GM12878 (cell line): Measurements from ENCODE around the gene HOXB3. TPM values are rescaled to one million over a fixed set of nuclear protein-coding genes. Genes with fewer than 3 reads are reported as not detected.

Source experiments
- ATAC-seq: fragments of 200-7000 bp; cut with Tn5 transposase; 3 replicates; pipeline ENCODE4 v1.9.1; 2020; ENCODE audit warnings: mild to moderate bottlenecking, moderate library complexity
- BruUV-seq: library from RNA; stranded (reverse); fragments of 400-500 nt; replicated peaks from 2 replicates; lab custom pipeline; 2021; lab: Mats Ljungman, UMichigan
- CTCF ChIA-PET: fragments of 300-600 bp; sonication (Branson Sonifier 250); formaldehyde crosslinking; extraction: SDS; loops from one replicate; lab custom pipeline; 2021; ENCODE audit warnings: inconsistent platforms; lab: Yijun Ruan, JAX
- POLR2A ChIA-PET: fragments of 350-600 bp; formaldehyde crosslinking; extraction: SDS; loops from one replicate; lab custom pipeline; 2021; ENCODE audit warnings: inconsistent platforms; lab: Charles Lee
- RAD21 ChIA-PET: fragments of 300-600 bp; sonication (Branson Sonifier 250); formaldehyde crosslinking; loops from one replicate; lab custom pipeline; 2023; ENCODE audit warnings: antibody characterized with exemption; ENCODE audit not compliant: unreplicated experiment; lab: Charles Lee
- SMC1A ChIA-PET: fragments of 300-600 bp; sonication (Branson Sonifier 250); formaldehyde crosslinking; loops from one replicate; lab custom pipeline; 2023; ENCODE audit not compliant: unreplicated experiment, uncharacterized antibody; lab: Charles Lee
- DNase-seq: peaks from one replicate; pipeline ENCODE4 v3.0.0-alpha.2; 2011; ENCODE audit warnings: low read depth, low spot score
- FAIRE-seq: peaks from 3 replicates; lab custom pipeline; 2011; peaks lifted over from hg19 to GRCh38; lab: Jason Lieb, UNC
- H2AFZ ChIP-seq: 2 replicates; pipeline ENCODE4 v1.6.0; 2011; ENCODE audit warnings: low read depth, low read length, control low read depth; ENCODE audit not compliant: control insufficient read depth
- H3K27ac ChIP-seq: 2 replicates; pipeline ENCODE4 v1.5.1; 2011; ENCODE audit warnings: control low read depth; ENCODE audit not compliant: control insufficient read depth, insufficient read depth
- H3K27me3 ChIP-seq, 2 experiments: replicated peaks in 1 of 2; 2 replicates each; pipeline versions ENCODE4 v1.6.0 to v1.6.1; 2011; ENCODE audit warnings: low read length in 1 of 2; ENCODE audit not compliant: control insufficient read depth in 2 of 2, insufficient read depth in 2 of 2
- H3K36me3 ChIP-seq, 2 experiments: 2 replicates each; pipeline ENCODE4 v1.5.1; 2011; ENCODE audit warnings: low read length in 1 of 2; ENCODE audit not compliant: control insufficient read depth in 2 of 2, insufficient read depth in 2 of 2
- H3K4me1 ChIP-seq: 2 replicates; pipeline ENCODE4 v1.6.1; 2011; ENCODE audit warnings: mild to moderate bottlenecking, low read length, moderate library complexity, mixed read lengths; ENCODE audit not compliant: control insufficient read depth, insufficient read depth
- H3K4me2 ChIP-seq: 2 replicates; pipeline ENCODE4 v1.6.0; 2011; ENCODE audit warnings: control low read depth; ENCODE audit not compliant: control insufficient read depth, insufficient read depth
- H3K4me3 ChIP-seq: fragments of 200-600 bp; sonication (generic); 2 replicates; pipeline ENCODE4 v1.5.1; 2016
- H3K79me2 ChIP-seq: 2 replicates; pipeline ENCODE4 v1.6.0; 2011; ENCODE audit warnings: low read length; ENCODE audit not compliant: control insufficient read depth, insufficient read depth
- H3K9ac ChIP-seq: 2 replicates; pipeline ENCODE4 v1.8.0; 2011; ENCODE audit warnings: low read length, control low read depth, mixed read lengths; ENCODE audit not compliant: control insufficient read depth, insufficient read depth
- H3K9me3 ChIP-seq: replicated peaks from 3 replicates; pipeline ENCODE4 v1.5.1; 2011; ENCODE audit warnings: mild to moderate bottlenecking, low read length; ENCODE audit not compliant: control insufficient read depth, insufficient read depth
- H4K20me1 ChIP-seq: 2 replicates; pipeline ENCODE4 v1.6.0; 2011; ENCODE audit not compliant: control insufficient read depth, insufficient read depth
- BMI1 ChIP-seq: fragments of 450-650 bp; IDR thresholded peaks from 2 replicates; pipeline ENCODE4 v1.6.1; 2016; ENCODE audit warnings: mild to moderate bottlenecking, moderate library complexity, borderline replicate concordance
- FOXK2 ChIP-seq: fragments of 450-650 bp; IDR thresholded peaks from 2 replicates; pipeline ENCODE4 v1.6.1; 2017; ENCODE audit warnings: mild to moderate bottlenecking, moderate library complexity
- HDGF ChIP-seq: fragments of 450-650 bp; IDR thresholded peaks from 2 replicates; pipeline ENCODE4 v1.6.1; 2016; ENCODE audit warnings: antibody characterized with exemption
- NFYB ChIP-seq: IDR thresholded peaks from 2 replicates; pipeline ENCODE4 v1.6.1; 2011; ENCODE audit warnings: low read depth, mild to moderate bottlenecking, low read length, improper control_type of control experiment, moderate library complexity; ENCODE audit not compliant: insufficient read depth
- NR2C1 ChIP-seq: fragments of 450-650 bp; IDR thresholded peaks from 2 replicates; pipeline ENCODE4 v1.6.1; 2017; ENCODE audit warnings: antibody characterized with exemption, mild to moderate bottlenecking, moderate library complexity
- RFX5 ChIP-seq: IDR thresholded peaks from 2 replicates; pipeline ENCODE4 v1.6.1; 2011; ENCODE audit warnings: low read depth, low read length, improper control_type of control experiment
- SMARCA5 ChIP-seq: fragments of 450-650 bp; IDR thresholded peaks from 2 replicates; pipeline ENCODE4 v1.6.1; 2017; ENCODE audit warnings: mild to moderate bottlenecking
- SMC3 ChIP-seq: IDR thresholded peaks from 2 replicates; pipeline ENCODE4 v1.6.1; 2011; ENCODE audit warnings: low read length, improper control_type of control experiment, borderline replicate concordance
- SREBF1 ChIP-seq: IDR thresholded peaks from 2 replicates; pipeline ENCODE4 v1.6.1; 2012; ENCODE audit warnings: mild to moderate bottlenecking, low read length
- TCF3 ChIP-seq: IDR thresholded peaks from 2 replicates; pipeline ENCODE4 v1.6.1; 2012; ENCODE audit warnings: low read depth, mild to moderate bottlenecking, low read length, borderline replicate concordance; ENCODE audit not compliant: insufficient read depth
- WGBS: methylation state at CpG from one replicate; pipeline ENCODE4 v1.1.6; 2016; ENCODE audit warnings: low lambda C conversion rate; ENCODE audit not compliant: insufficient replicate concordance, insufficient coverage; ENCODE audit errors: missing lambda C conversion rate; 5-methylcytosine and 5-hydroxymethylcytosine counted together
- in situ Hi-C: fragments of 300-500 bp; cut with MboI; formaldehyde crosslinking; loops from 9 replicates; pipeline ENCODE4 v1.14.3; 2018; ENCODE audit warnings: mixed read lengths
- intact Hi-C: fragments of 100-400 bp; cut with micrococcal nuclease; formaldehyde crosslinking; loops from one replicate; pipeline ENCODE4 v1.14.2; 2022; ENCODE audit not compliant: unreplicated experiment
- polyA plus RNA-seq, 11 experiments: library from polyadenylated mRNA; depleted of rRNA in 4 of 11; unstranded in 6 of 11; stranded (reverse) in 5 of 11; fragments of >200 nt; fragmentation: Nextera tagmentation in 4 of 11; fragmentation: Illumina TruSeq in 1 of 11; extraction: Ambion mirVana in 4 of 11; extraction: Trizol in 1 of 11; gene quantifications; 1 replicate in 1 of 11; 2 replicates in 10 of 11; pipeline versions ENCODE4 v1.2.1 to v1.2.3, GENCODE V29; 2011 to 2016; ENCODE audit warnings: inconsistent platforms in 2 of 11, missing spikeins in 2 of 11, low read depth in 1 of 11
- total RNA-seq, 4 experiments: library from RNA; depleted of rRNA in 3 of 4; stranded (reverse); fragments of >200 nt in 3 of 4; fragmentation: Illumina TruSeq in 1 of 4; extraction: Trizol in 1 of 4; gene quantifications; 2 replicates each; pipeline versions ENCODE4 v1.2.1 to v1.2.3, GENCODE V29; 2013 to 2021
- TF ChIP-seq, protein P1 (sequence below): fragments of 450-650 bp; conservative IDR thresholded peaks from 2 replicates; pipeline ENCODE4 v1.6.1; 2017; ENCODE audit warnings: mild to moderate bottlenecking, moderate library complexity
- TF ChIP-seq, protein P2 (sequence below): IDR thresholded peaks from 2 replicates; pipeline ENCODE4 v1.6.1; 2012; ENCODE audit warnings: low read depth, low read length, improper control_type of control experiment
- TF ChIP-seq, protein P3 (sequence below): fragments of 450-650 bp; IDR thresholded peaks from 2 replicates; pipeline ENCODE4 v1.6.1; 2018; ENCODE audit warnings: mild to moderate bottlenecking, low read depth, moderate library complexity; ENCODE audit not compliant: partially characterized antibody
- TF ChIP-seq, protein P4 (sequence below): fragments of 450-650 bp; IDR thresholded peaks from 2 replicates; pipeline ENCODE4 v1.6.1; 2017; ENCODE audit warnings: antibody characterized with exemption, mild to moderate bottlenecking, moderate library complexity

The HOXB3 gene
- total and polyA plus RNA-seq, 10 of the 15 experiments (the other 5 are each of a cell fraction or from before 2014, with no cell fraction given): 0.19 to 7.7 (median 2.9) TPM

DNA sequence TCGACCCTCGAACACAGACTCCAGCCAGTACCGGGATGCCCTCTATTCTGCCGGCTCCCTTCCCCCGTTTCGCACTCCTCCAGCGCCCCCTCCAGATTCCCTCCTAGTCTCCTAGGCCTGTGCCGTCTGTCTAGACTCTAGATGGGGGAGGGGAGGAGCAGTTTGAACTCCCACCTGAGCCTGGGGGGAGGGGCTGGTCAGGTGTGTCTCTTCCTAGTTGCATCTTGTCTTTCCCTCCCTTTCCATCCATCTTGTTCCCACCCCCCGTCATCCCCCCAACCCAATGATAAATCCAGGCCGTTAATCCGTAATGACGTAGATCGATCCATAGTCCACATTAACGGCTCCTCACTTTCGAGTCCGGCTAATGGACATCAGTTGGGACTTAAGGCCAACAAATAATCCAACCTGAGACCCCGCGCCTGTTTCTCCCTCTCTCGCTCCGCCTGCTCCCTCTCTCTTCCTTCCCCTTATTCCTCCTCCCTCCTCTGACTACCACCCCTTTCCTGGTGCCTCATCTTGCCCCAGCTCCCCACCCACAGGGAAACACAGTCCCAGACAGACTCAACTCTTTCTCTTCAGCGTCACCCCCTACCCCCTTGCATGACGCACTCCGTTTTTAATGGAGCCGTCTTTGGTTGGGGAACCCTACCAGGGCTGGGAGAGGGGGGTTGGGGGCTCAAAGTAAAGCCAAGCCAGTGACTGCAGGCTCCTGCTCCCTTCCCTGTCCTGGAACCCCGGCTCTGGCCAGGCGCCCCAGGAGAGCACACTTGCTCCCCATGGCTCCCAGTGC is 6.9 kb upstream of the HOXB3 start:
- WGBS: 7% methylated on average over 23 of the region's 26 CpGs
- ATAC-seq: peak; percentile 4; the same call in 2 of the 3 replicates
- Histone ChIP-seq H3K27ac (no peak overlapping the region), H3K4me2 (peak overlapping the region; percentile 66), H3K27me3 (peaks cover 13 to 50% of the 10 kb centered on the region in 2 experiments), H3K4me1 (peaks cover 10% of the 10 kb centered on the region), H3K79me2 (no peaks in the 10 kb centered on the region), H3K36me3 (no peaks in the 10 kb centered on the region), H4K20me1 (no peaks in the 10 kb centered on the region), H2AFZ (peak overlapping the region; percentile 71; the same call in 1 of the 2 replicates), H3K9me3 (no peaks in the 10 kb centered on the region), H3K9ac (no peak overlapping the region), H3K4me3 (peak overlapping the region; percentile 79)
- no peak for FAIRE-seq
- POLR2A ChIA-PET: interaction anchor here (0.5 kb wide), 1 partner anchor 86 kb away, joined by 5 read pairs; no protein-coding TSS in a partner anchor
- intact Hi-C loops: no loop called here
- BruUV-seq: no TSS peak
- CTCF ChIA-PET: interaction anchor here (0.5 kb wide), 1 partner anchor 522 kb away, joined by 3 read pairs; no protein-coding TSS in a partner anchor
- in situ Hi-C loops: loop anchor here (5.0 kb wide), 1 partner anchor 335 kb away; no protein-coding TSS in a partner anchor
- RAD21 ChIA-PET: no interaction called here
- SMC1A ChIA-PET: interaction anchor here (1.0 kb wide), 2 partner anchors 84 to 323 kb away, joined by 3 to 4 read pairs; no protein-coding TSS in a partner anchor
- DNase-seq: no peak
- TF ChIP-seq, protein P1, sequence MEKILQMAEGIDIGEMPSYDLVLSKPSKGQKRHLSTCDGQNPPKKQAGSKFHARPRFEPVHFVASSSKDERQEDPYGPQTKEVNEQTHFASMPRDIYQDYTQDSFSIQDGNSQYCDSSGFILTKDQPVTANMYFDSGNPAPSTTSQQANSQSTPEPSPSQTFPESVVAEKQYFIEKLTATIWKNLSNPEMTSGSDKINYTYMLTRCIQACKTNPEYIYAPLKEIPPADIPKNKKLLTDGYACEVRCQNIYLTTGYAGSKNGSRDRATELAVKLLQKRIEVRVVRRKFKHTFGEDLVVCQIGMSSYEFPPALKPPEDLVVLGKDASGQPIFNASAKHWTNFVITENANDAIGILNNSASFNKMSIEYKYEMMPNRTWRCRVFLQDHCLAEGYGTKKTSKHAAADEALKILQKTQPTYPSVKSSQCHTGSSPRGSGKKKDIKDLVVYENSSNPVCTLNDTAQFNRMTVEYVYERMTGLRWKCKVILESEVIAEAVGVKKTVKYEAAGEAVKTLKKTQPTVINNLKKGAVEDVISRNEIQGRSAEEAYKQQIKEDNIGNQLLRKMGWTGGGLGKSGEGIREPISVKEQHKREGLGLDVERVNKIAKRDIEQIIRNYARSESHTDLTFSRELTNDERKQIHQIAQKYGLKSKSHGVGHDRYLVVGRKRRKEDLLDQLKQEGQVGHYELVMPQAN: no peak
- no peak for TF ChIP-seq RFX5
- no peak for TF ChIP-seq SREBF1
- TF ChIP-seq FOXK2: no peak
- TF ChIP-seq HDGF: no peak
- no peak for TF ChIP-seq SMC3
- TF ChIP-seq, protein P2, sequence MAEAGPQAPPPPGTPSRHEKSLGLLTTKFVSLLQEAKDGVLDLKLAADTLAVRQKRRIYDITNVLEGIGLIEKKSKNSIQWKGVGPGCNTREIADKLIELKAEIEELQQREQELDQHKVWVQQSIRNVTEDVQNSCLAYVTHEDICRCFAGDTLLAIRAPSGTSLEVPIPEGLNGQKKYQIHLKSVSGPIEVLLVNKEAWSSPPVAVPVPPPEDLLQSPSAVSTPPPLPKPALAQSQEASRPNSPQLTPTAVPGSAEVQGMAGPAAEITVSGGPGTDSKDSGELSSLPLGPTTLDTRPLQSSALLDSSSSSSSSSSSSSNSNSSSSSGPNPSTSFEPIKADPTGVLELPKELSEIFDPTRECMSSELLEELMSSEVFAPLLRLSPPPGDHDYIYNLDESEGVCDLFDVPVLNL: no peak
- no peak for TF ChIP-seq NR2C1
- TF ChIP-seq SMARCA5: no peak
- no peak for TF ChIP-seq TCF3
- TF ChIP-seq, protein P3, sequence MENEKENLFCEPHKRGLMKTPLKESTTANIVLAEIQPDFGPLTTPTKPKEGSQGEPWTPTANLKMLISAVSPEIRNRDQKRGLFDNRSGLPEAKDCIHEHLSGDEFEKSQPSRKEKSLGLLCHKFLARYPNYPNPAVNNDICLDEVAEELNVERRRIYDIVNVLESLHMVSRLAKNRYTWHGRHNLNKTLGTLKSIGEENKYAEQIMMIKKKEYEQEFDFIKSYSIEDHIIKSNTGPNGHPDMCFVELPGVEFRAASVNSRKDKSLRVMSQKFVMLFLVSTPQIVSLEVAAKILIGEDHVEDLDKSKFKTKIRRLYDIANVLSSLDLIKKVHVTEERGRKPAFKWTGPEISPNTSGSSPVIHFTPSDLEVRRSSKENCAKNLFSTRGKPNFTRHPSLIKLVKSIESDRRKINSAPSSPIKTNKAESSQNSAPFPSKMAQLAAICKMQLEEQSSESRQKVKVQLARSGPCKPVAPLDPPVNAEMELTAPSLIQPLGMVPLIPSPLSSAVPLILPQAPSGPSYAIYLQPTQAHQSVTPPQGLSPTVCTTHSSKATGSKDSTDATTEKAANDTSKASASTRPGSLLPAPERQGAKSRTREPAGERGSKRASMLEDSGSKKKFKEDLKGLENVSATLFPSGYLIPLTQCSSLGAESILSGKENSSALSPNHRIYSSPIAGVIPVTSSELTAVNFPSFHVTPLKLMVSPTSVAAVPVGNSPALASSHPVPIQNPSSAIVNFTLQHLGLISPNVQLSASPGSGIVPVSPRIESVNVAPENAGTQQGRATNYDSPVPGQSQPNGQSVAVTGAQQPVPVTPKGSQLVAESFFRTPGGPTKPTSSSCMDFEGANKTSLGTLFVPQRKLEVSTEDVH: no peak
- TF ChIP-seq BMI1: no peak
- TF ChIP-seq, protein P4, sequence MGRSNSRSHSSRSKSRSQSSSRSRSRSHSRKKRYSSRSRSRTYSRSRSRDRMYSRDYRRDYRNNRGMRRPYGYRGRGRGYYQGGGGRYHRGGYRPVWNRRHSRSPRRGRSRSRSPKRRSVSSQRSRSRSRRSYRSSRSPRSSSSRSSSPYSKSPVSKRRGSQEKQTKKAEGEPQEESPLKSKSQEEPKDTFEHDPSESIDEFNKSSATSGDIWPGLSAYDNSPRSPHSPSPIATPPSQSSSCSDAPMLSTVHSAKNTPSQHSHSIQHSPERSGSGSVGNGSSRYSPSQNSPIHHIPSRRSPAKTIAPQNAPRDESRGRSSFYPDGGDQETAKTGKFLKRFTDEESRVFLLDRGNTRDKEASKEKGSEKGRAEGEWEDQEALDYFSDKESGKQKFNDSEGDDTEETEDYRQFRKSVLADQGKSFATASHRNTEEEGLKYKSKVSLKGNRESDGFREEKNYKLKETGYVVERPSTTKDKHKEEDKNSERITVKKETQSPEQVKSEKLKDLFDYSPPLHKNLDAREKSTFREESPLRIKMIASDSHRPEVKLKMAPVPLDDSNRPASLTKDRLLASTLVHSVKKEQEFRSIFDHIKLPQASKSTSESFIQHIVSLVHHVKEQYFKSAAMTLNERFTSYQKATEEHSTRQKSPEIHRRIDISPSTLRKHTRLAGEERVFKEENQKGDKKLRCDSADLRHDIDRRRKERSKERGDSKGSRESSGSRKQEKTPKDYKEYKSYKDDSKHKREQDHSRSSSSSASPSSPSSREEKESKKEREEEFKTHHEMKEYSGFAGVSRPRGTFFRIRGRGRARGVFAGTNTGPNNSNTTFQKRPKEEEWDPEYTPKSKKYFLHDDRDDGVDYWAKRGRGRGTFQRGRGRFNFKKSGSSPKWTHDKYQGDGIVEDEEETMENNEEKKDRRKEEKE: no peak
- no peak for TF ChIP-seq NFYB
